GM12878 (cell line): Measurements from ENCODE around the gene CYTH3. TPM values are rescaled to one million over a fixed set of nuclear protein-coding genes. Genes with fewer than 3 reads are reported as not detected.

Experiments used
- ATAC-seq: fragments of 200-7000 bp; cut with Tn5 transposase; 3 replicates; pipeline ENCODE4 v1.9.1; 2020; ENCODE audit warnings: mild to moderate bottlenecking, moderate library complexity
- BruUV-seq: library from RNA; stranded (reverse); fragments of 400-500 nt; replicated peaks from 2 replicates; lab custom pipeline; 2021; lab: Mats Ljungman, UMichigan
- CTCF ChIA-PET: fragments of 300-600 bp; sonication (Branson Sonifier 250); formaldehyde crosslinking; extraction: SDS; loops from one replicate; lab custom pipeline; 2021; ENCODE audit warnings: inconsistent platforms; lab: Yijun Ruan, JAX
- POLR2A ChIA-PET: fragments of 350-600 bp; formaldehyde crosslinking; extraction: SDS; loops from one replicate; lab custom pipeline; 2021; ENCODE audit warnings: inconsistent platforms; lab: Charles Lee
- RAD21 ChIA-PET: fragments of 300-600 bp; sonication (Branson Sonifier 250); formaldehyde crosslinking; loops from one replicate; lab custom pipeline; 2023; ENCODE audit warnings: antibody characterized with exemption; ENCODE audit not compliant: unreplicated experiment; lab: Charles Lee
- SMC1A ChIA-PET: fragments of 300-600 bp; sonication (Branson Sonifier 250); formaldehyde crosslinking; loops from one replicate; lab custom pipeline; 2023; ENCODE audit not compliant: unreplicated experiment, uncharacterized antibody; lab: Charles Lee
- DNase-seq: peaks from one replicate; pipeline ENCODE4 v3.0.0-alpha.2; 2011; ENCODE audit warnings: low read depth, low spot score
- FAIRE-seq: peaks from 3 replicates; lab custom pipeline; 2011; peaks lifted over from hg19 to GRCh38; lab: Jason Lieb, UNC
- H2AFZ ChIP-seq: 2 replicates; pipeline ENCODE4 v1.6.0; 2011; ENCODE audit warnings: low read depth, low read length, control low read depth; ENCODE audit not compliant: control insufficient read depth
- H3K27ac ChIP-seq: 2 replicates; pipeline ENCODE4 v1.5.1; 2011; ENCODE audit warnings: control low read depth; ENCODE audit not compliant: control insufficient read depth, insufficient read depth
- H3K27me3 ChIP-seq, 2 experiments: replicated peaks in 1 of 2; 2 replicates each; pipeline versions ENCODE4 v1.6.0 to v1.6.1; 2011; ENCODE audit warnings: low read length in 1 of 2; ENCODE audit not compliant: control insufficient read depth in 2 of 2, insufficient read depth in 2 of 2
- H3K36me3 ChIP-seq, 2 experiments: 2 replicates each; pipeline ENCODE4 v1.5.1; 2011; ENCODE audit warnings: low read length in 1 of 2; ENCODE audit not compliant: control insufficient read depth in 2 of 2, insufficient read depth in 2 of 2
- H3K4me1 ChIP-seq: 2 replicates; pipeline ENCODE4 v1.6.1; 2011; ENCODE audit warnings: mild to moderate bottlenecking, low read length, moderate library complexity, mixed read lengths; ENCODE audit not compliant: control insufficient read depth, insufficient read depth
- H3K4me2 ChIP-seq: 2 replicates; pipeline ENCODE4 v1.6.0; 2011; ENCODE audit warnings: control low read depth; ENCODE audit not compliant: control insufficient read depth, insufficient read depth
- H3K4me3 ChIP-seq: fragments of 200-600 bp; sonication (generic); 2 replicates; pipeline ENCODE4 v1.5.1; 2016
- H3K79me2 ChIP-seq: 2 replicates; pipeline ENCODE4 v1.6.0; 2011; ENCODE audit warnings: low read length; ENCODE audit not compliant: control insufficient read depth, insufficient read depth
- H3K9ac ChIP-seq: 2 replicates; pipeline ENCODE4 v1.8.0; 2011; ENCODE audit warnings: low read length, control low read depth, mixed read lengths; ENCODE audit not compliant: control insufficient read depth, insufficient read depth
- H3K9me3 ChIP-seq: replicated peaks from 3 replicates; pipeline ENCODE4 v1.5.1; 2011; ENCODE audit warnings: mild to moderate bottlenecking, low read length; ENCODE audit not compliant: control insufficient read depth, insufficient read depth
- H4K20me1 ChIP-seq: 2 replicates; pipeline ENCODE4 v1.6.0; 2011; ENCODE audit not compliant: control insufficient read depth, insufficient read depth
- BMI1 ChIP-seq: fragments of 450-650 bp; IDR thresholded peaks from 2 replicates; pipeline ENCODE4 v1.6.1; 2016; ENCODE audit warnings: mild to moderate bottlenecking, moderate library complexity, borderline replicate concordance
- E2F8 ChIP-seq: fragments of 450-650 bp; IDR thresholded peaks from 2 replicates; pipeline ENCODE4 v1.6.1; 2018; ENCODE audit warnings: mild to moderate bottlenecking, low read depth, moderate library complexity; ENCODE audit not compliant: partially characterized antibody
- ETV6 ChIP-seq, 2 experiments: fragments of 450-650 bp in 1 of 2; IDR thresholded peaks in 1 of 2; conservative IDR thresholded peaks in 1 of 2; 2 replicates each; pipeline ENCODE4 v1.6.1; 2014; ENCODE audit warnings: antibody characterized with exemption in 1 of 2, borderline replicate concordance in 1 of 2, low read depth in 1 of 2, mild to moderate bottlenecking in 1 of 2, moderate library complexity in 1 of 2
- HSF1 ChIP-seq: fragments of 150-350 bp; IDR thresholded peaks from 2 replicates; pipeline ENCODE4 v1.6.1; 2014; ENCODE audit warnings: mild to moderate bottlenecking, low read depth, low read length
- RELA ChIP-seq: fragments of 450-650 bp; IDR thresholded peaks from 2 replicates; pipeline ENCODE4 v1.8.0; 2014; ENCODE audit warnings: borderline replicate concordance; ENCODE audit not compliant: partially characterized antibody
- ZNF687 ChIP-seq: fragments of 450-650 bp; IDR thresholded peaks from 2 replicates; pipeline ENCODE4 v1.6.1; 2017; ENCODE audit warnings: mild to moderate bottlenecking, moderate library complexity
- whole genome bisulfite sequencing: methylation state at CpG from one replicate; pipeline ENCODE4 v1.1.6; 2016; ENCODE audit warnings: low lambda C conversion rate; ENCODE audit not compliant: insufficient replicate concordance, insufficient coverage; ENCODE audit errors: missing lambda C conversion rate; 5-methylcytosine and 5-hydroxymethylcytosine counted together
- in situ Hi-C: fragments of 300-500 bp; cut with MboI; formaldehyde crosslinking; loops from 9 replicates; pipeline ENCODE4 v1.14.3; 2018; ENCODE audit warnings: mixed read lengths
- intact Hi-C: fragments of 100-400 bp; cut with micrococcal nuclease; formaldehyde crosslinking; loops from one replicate; pipeline ENCODE4 v1.14.2; 2022; ENCODE audit not compliant: unreplicated experiment
- polyA plus RNA-seq, 11 experiments: library from polyadenylated mRNA; depleted of rRNA in 4 of 11; unstranded in 6 of 11; stranded (reverse) in 5 of 11; fragments of >200 nt; fragmentation: Nextera tagmentation in 4 of 11; fragmentation: Illumina TruSeq in 1 of 11; extraction: Ambion mirVana in 4 of 11; extraction: Trizol in 1 of 11; gene quantifications; 1 replicate in 1 of 11; 2 replicates in 10 of 11; pipeline versions ENCODE4 v1.2.1 to v1.2.3, GENCODE V29; 2011 to 2016; ENCODE audit warnings: inconsistent platforms in 2 of 11, missing spikeins in 2 of 11, low read depth in 1 of 11
- total RNA-seq, 4 experiments: library from RNA; depleted of rRNA in 3 of 4; stranded (reverse); fragments of >200 nt in 3 of 4; fragmentation: Illumina TruSeq in 1 of 4; extraction: Trizol in 1 of 4; gene quantifications; 2 replicates each; pipeline versions ENCODE4 v1.2.1 to v1.2.3, GENCODE V29; 2013 to 2021
- TF ChIP-seq, protein P1 (sequence below): fragments of 450-650 bp; IDR thresholded peaks from 2 replicates; pipeline ENCODE4 v1.6.1; 2017; ENCODE audit warnings: mild to moderate bottlenecking, moderate library complexity

Gene CYTH3
- total and polyA plus RNA-seq, 10 of the 15 experiments (the other 5 are each of a cell fraction or from before 2014, with no cell fraction given), result 0.45 to 28.2 (median 15.7) TPM

GRCh38 chr7:6227294-6227846 is 45.1 kb downstream of the CYTH3 start:
- no peaks in the 10 kb centered on the region for H4K20me1 ChIP-seq
- intact Hi-C loops, result no loop called here
- H3K27me3 ChIP-seq, result no peaks in the 10 kb centered on the region
- H3K9me3 ChIP-seq, result no peaks in the 10 kb centered on the region
- H3K4me2 ChIP-seq, result no peak overlapping the region
- H2AFZ ChIP-seq, result no peak overlapping the region
- BruUV-seq, result no TSS peak
- in situ Hi-C loops, result no loop called here
- no peak overlapping the region for H3K9ac ChIP-seq
- H3K4me3 ChIP-seq, result no peak overlapping the region
- ChIA-PET RAD21 (interaction anchor here (0.9 kb wide), 1 partner anchor 36 kb away, joined by 3 read pairs; no protein-coding TSS in a partner anchor), POLR2A (interaction anchor here (0.6 to 1.3 kb wide), 3 partner anchors 15 to 156 kb away, joined by 3 to 5 read pairs (median 3); no protein-coding TSS in a partner anchor), CTCF (no interaction called here), SMC1A (interaction anchor here (1.7 kb wide), 1 partner anchor 9 kb away, joined by 7 read pairs; no protein-coding TSS in a partner anchor)
- H3K27ac ChIP-seq, result no peak overlapping the region
- peaks cover 16% of the 10 kb centered on the region for H3K4me1 ChIP-seq
- FAIRE-seq (no peak), DNase-seq (no peak), ATAC-seq (no peak)
- H3K36me3 ChIP-seq, result no peaks in the 10 kb centered on the region; a peak in 1 of 4 replicates
- WGBS, result 89% methylated on average over 5 of the region's 5 CpGs
- peaks cover 29% of the 10 kb centered on the region for H3K79me2 ChIP-seq
- TF ChIP-seq ZNF687 (no peak), RELA (no peak), HSF1 (no peak), ETV6 (conservative IDR thresholded peaks at IDR 0.05 in 1 of 2, IDR thresholded peaks at IDR 0.05 in 1 of 2; ENCODE audit: borderline replicate concordance in 1 of 2, low read depth in 1 of 2) (no peak), E2F8 (no peak), BMI1 (no peak)
- TF ChIP-seq, protein P1, sequence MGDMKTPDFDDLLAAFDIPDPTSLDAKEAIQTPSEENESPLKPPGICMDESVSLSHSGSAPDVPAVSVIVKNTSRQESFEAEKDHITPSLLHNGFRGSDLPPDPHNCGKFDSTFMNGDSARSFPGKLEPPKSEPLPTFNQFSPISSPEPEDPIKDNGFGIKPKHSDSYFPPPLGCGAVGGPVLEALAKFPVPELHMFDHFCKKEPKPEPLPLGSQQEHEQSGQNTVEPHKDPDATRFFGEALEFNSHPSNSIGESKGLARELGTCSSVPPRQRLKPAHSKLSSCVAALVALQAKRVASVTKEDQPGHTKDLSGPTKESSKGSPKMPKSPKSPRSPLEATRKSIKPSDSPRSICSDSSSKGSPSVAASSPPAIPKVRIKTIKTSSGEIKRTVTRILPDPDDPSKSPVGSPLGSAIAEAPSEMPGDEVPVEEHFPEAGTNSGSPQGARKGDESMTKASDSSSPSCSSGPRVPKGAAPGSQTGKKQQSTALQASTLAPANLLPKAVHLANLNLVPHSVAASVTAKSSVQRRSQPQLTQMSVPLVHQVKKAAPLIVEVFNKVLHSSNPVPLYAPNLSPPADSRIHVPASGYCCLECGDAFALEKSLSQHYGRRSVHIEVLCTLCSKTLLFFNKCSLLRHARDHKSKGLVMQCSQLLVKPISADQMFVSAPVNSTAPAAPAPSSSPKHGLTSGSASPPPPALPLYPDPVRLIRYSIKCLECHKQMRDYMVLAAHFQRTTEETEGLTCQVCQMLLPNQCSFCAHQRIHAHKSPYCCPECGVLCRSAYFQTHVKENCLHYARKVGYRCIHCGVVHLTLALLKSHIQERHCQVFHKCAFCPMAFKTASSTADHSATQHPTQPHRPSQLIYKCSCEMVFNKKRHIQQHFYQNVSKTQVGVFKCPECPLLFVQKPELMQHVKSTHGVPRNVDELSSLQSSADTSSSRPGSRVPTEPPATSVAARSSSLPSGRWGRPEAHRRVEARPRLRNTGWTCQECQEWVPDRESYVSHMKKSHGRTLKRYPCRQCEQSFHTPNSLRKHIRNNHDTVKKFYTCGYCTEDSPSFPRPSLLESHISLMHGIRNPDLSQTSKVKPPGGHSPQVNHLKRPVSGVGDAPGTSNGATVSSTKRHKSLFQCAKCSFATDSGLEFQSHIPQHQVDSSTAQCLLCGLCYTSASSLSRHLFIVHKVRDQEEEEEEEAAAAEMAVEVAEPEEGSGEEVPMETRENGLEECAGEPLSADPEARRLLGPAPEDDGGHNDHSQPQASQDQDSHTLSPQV, result no peak
